GM21360 (cell line): ENCODE results near the gene SPEF2.
"Not testable (repeated sequence)": the region's sequence is repeated elsewhere in the genome, so short reads cannot be mapped to it uniquely, and the experiment has no call there.

Experiments used
- ATAC-seq: cut with Tn5 transposase; IDR thresholded peaks from one replicate; pipeline ENCODE4 v1.9.1; 2021; ENCODE audit warnings: mild to moderate bottlenecking, moderate library complexity; ENCODE audit not compliant: unreplicated experiment

The SPEF2 gene

DNA sequence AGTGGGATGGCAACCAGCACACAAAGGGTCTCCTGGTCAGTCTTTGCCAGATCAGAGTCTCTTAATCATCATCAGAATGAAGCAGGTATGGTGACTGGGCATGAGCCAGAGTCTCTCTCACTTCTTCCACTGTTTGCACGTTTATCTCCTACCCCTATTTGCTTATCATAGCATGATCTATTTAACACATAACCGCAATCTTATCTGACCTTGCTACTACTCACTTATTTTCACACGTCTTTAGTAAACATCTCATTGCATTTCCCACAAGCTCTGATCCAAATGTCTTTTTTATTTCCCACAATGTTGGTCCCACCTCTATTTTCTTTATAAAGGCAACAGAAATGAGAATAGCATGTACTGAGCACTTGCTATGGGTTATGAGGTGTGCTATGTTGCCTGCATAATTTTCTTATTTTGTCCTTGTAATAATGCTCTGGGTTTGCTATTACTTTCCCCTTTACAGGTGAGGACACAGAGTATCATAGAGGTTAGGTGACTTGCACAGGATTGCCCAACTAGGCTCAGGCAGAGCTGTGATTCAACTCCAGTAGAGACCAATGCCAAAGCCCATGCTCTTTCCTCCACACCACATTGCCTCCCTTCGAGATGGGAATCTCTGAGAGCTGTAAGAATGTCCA is 199.3 kb downstream of the SPEF2 start:
- ATAC-seq, result no peak

DNA sequence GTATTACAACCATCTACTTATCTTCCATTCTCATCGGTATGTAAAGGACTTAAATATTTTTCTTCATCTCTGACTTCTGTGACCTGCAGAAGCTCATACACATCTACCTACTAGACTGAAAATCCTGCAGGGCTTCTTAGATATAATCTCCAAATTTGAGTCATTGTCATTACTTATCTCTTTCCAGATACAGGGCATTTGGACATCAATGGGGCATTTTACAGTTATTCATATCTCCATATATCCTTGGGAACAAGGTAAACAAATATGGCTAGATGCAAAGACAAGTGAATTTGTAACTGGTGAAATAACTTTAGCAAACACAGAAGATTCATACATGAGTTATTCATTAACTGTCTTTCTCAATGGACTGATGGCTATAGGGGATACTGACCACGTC is 201.4 kb downstream of the SPEF2 start:
- no peak for ATAC-seq

DNA sequence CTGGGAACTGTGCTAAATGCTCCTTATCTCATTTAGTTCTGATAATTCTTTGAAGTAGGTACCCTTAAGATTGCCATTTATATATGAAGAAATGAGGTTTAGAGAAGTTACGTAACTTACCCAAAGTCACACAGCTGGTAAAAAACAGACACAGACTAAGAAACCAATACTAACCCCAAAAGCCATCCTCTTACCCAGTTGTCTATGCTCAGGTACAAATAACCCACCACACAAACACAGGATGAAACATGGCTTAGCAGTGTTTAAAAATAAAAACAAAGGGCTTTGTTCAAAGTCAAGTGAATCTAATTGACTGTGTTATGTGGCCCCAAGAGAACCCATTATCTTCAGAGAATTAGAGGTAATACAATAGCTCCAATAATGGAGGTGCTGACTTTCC is 202.0 kb downstream of the SPEF2 start:
- ATAC-seq, result no peak

DNA sequence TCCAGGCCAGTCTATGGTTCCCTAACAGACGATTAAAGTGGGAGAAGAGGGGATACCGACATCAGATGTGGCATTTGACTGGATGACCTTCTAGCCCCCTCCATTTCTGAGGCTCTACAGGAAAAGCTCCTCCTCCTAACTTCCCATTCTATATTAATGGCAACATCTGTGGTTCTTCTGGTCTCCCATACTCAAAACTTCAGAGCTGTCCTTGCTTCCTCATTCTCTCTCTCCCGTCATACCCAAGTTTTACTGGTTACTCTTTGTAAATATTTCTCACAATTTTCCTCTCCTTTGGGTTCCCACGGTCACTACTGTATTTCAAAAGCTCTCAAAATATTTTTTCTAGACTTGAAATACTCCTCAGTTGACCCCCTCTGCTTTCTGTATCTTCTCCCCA is 203.1 kb downstream of the SPEF2 start:
- no peak for ATAC-seq

DNA sequence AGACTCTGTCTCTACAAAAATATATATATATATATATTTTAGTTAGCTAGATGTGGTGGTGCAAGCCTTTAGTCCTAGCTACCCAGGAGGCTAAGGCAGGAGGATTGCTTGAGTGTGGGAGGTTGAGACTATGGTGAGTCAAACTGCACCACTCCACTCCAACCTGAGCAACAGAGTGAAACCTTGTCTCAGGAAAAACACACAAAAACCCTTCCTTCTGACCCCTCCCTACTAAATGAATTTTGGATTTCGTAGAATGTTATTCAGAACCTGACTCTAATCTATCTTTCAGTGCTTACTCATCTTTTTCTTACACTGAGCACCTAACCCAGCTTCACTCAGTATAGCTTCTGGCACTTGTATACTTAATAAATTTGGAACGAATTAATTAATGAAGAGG is 203.8 kb downstream of the SPEF2 start:
- no peak for ATAC-seq

DNA sequence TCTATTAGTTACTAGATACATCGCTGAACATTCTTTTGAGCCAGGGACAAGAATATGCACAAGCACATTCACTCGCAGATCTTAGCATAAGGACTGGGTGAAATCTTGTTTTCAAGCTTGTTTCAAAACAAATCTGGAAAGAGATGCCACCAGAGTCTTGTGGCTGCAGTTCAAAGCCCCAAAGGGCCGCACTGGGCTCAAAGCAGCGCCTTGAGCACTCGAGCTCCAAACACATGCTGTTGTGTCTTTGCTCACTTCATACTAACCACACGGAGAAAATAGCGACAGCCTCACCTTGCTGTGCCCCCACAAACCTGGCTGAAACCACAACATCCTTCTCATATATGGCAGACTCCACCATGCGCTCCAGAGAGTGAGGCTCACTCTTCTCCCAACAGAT is 204.8 kb downstream of the SPEF2 start:
- ATAC-seq, result no peak

DNA sequence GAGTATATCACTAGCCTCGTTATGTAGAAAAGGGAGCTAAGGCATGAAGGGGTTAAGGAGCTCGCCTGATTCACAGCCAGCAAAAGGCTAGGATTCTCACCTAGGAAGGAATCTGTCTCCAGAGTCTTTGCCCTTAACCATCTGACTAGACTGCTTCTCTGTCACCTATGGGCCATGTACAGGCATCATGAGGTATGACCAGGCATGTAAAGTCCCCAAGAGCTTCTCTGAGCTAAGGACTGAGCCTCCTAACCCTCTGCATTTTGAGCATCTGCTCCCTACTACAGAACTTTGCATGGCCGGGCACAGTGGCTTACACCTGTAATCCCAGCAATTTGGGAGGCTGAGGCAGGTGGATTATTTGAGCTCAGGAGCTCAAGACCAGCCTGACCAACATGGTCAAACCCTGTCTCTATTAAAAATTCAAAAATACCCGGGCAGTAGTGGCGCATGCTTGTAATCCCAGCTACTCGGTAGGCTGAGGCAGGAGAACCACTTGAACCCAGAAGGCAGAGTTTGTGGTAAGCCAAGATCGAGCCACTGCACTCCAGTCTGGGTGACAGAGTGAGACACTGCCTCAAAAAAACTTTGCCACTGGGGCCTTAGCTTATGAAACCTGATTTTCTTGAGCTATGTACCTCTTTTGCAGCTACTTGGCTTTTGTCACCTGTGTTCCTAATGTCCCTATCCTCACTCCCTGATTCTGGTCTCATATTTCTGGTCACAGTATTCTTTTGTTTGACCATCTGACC is 205.9 kb downstream of the SPEF2 start:
- ATAC-seq, result no peak

DNA sequence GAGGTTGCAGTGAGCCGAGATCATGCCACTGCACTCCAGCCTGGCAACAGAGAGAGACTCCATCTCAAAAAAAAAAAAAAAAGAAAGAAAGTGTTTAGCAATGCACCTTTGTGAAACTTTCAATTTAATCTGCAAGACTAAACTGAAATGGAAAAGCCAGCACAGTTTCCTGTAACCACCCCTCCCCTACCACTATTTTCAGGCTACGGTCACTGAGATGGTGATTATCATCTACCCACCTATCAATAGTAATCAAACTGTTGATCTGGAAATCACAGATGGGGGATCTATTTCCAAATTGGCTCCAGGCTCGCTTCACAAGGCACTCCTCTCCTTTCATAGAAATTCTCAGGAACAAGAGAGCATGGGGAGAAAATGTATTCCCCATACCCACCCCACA is 208.4 kb downstream of the SPEF2 start:
- ATAC-seq, result no peak

DNA sequence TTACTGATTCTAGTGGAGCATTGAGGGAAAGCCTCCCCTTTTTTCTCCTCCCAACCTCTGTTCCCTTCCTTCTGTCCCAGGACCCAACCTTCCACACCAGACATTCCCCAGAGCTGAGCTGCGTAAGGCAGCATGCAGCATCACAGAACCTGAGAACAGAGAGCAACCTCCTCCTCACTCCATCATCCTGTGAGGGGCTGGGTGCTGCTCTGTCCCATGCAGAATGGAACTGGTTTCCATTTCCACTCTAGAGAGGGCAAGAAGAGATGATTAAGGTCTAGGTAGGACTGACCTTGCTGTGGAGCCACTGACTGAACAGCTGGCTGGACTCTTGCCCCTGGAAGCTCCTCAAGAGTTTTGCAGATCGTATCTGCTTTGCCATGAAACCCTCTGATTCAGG is 208.9 kb downstream of the SPEF2 start:
- ATAC-seq, result no peak

DNA sequence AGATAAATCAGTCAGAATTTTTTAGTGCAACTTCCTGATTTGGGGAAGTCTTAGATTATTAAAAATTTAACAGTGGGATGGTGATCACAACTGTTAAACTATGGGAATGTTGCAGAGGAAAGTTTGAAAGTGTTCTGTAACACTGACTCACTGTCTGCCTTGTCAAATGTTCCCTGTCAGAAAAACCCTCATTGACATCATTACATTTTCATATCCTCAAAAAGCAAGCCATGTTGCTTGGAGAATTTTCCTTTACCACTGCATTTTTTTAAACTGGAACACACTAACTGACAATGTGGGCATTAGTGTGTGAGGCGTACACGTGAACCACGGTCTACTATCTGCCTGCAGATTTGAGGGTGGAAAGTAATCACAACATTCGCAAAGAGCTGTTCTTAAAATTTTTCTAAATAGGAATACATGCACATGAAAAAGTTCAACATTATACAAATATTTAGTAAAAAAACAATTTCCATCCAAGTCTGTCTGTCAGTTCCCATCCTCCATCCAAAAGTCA is 210.5 kb downstream of the SPEF2 start:
- no peak for ATAC-seq

DNA sequence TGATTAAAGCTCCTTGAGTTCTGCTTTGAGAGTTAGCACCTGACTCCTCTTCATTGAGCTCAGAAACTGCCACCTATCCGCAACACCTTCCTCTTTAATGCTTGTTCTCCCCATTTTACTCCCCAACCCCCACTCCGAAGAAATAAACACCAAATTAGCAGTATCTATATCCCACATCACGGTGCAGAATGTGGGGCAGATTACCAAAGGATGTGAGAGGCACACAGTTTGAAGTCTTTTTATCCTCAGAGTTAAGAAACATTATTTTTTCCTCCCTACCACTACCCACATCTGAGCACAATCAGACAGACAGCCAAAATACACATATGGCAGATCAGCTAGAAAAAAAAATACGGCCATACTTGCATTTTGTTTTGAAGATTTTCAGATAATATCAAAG is 212.9 kb downstream of the SPEF2 start:
- ATAC-seq, result no peak

DNA sequence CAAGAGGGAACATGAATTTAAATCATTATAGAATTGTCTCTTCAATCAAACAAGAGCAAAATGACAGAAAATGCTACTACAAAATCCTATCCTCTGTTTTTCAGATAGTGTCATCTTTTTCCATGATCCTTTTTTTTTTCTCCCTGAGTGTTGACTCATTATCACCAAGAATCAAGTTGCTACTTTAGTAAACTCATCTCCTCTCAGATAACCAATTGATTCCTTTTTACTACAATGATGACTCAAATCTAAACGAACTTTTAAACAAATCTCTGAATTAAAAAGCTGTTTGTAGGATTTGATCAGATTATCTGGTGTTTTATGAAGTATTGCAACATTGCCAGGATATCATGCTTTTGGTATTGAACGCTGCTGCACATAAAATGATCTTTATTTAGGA is 215.1 kb downstream of the SPEF2 start:
- no peak for ATAC-seq

DNA sequence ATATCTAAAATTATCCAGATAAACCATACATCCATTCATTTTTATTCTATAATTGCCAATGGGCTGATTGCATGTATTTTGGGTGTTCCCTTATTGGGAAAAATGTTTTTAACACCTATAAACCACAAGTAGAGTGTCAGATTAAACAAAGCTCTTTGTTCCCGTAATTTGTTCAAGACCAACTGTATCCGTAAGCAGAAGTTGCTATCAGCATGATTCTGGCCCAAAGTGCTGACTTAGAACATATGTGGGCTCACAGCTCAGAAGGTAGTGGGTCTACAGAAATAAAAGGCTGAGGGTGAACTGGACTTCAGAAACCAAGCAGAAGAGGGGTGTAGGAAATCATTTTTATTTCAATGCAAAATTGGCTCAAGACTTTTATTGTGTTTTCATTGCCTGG is 215.6 kb downstream of the SPEF2 start:
- ATAC-seq, result no peak

DNA sequence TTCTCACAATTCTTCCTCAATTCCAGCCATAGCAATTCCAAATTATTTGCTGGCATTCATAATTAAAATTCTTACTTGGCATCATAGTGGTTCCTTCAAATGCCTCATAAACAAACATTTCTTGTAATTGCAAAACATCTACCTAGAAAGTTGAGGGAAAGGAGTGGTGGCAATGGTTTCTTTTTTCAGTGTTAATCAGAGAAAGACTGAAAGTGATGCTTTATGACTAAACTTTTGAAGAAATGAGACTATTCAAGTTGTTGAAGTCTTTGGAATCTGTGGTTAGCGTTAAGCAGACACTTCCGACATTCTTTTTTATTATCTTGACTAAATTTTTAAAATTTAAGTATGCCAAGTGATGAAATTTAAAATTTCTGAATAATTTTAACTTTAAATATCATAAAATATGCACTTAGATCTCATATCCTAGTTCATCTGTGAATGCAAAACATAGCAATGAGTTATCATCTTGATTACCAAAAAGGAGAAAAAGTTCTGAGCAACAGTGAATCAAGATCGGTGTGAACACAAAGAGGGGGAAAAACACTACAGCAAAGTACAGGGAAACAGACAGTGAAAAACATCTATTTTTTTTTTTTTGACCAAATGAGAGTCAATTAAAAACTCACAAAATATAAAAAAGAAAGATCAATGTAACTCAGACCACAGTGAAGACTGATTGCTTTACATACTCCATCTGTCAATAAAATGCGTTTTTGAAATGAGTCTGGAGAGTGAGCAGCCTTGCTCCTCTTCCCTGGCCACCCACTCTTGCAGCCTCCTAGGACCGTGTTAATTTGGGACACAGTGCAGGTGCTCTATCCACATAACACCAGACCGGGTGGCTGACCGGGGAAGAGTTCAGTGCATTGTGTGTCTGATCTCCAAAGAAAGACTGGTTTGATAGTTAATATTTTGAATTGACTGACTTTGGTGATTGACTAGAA is 218.4 kb downstream of the SPEF2 start:
- no peak for ATAC-seq

DNA sequence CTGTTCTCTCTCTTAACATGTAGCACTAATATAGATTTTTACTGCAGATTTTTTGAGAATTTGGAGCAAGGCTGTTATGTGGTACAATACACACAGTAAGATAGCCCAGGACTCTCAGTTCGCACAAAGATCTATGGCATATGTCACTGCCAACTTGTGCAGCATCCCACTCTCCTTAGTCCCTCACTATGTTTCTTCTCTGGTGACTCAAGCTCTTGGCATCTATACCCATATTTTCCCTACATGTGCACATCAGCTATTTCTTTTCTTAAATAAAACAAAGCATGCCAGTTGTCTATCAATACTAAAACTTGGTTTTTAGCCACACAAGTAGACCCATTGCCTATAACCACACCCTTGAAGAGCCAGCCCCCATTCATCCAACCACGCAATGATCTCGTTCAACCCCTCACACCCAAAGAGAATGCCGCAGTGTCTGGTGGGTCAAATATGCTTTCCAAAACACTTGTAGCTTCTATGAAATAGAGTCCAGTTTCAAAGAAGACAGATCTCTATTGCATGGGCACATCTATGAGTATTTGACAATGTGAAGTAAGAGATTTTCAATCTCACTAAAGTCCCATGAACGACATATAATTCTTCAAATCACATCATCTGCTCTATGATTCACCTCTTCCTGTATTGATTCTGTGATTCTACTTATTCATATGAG is 220.8 kb downstream of the SPEF2 start:
- no peak for ATAC-seq

DNA sequence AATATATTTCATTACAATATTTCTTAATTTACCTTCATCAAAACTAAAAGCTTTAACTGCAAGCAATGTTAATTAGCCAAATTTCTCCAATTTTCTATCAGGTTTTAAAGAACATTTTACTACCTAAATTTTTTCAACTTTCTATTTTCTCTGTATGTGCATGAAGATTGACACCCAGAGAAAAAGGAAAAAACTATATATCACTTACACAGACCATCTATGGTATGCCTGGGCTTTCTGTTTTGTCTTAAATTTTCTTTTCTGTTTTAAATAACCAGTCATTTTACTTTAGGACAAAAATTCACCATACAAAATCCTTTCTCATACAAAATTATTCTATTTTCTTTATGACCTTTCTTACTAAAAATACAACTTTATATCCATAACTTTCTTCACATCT is 225.2 kb downstream of the SPEF2 start:
- no peak for ATAC-seq

DNA sequence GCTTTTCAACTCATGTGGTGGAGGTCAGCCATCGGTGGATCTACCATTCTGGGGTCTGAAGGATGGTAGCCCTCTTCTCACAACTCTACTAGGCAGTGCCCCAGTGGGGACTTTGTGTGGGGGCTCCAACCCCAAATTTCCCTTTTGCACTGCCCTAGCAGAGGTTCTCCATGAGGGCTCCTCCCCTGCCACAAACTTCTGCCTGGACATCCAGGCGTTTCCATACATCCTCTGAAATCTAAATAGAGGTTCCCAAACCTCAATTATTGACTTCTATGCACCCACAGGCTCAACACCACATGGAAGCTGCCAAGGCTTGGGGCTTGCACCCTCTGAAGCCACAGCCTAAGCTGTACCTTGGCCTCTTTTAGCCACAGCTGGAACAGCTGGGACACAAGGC is 227.8 kb downstream of the SPEF2 start:
- not testable (repeated sequence) for ATAC-seq

DNA sequence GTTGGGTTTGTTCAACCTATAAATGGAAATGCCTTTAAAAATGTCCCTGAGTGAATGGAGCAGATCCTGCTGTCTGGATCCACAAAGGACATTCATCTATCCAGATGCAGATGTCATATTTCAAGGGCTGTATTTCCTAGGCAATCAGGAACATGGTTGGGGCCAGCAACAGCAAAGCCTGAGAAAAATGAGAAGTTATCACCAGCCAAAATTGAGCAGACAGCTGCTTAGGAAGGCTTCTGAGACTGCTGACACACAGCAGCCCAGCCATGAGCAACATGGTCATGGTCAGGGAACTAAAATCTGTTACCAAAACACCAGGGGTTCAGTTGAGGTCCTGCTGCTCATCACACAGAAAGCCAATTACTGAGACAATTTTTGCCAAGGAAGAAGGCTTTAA is 229.8 kb downstream of the SPEF2 start:
- ATAC-seq, result no peak

DNA sequence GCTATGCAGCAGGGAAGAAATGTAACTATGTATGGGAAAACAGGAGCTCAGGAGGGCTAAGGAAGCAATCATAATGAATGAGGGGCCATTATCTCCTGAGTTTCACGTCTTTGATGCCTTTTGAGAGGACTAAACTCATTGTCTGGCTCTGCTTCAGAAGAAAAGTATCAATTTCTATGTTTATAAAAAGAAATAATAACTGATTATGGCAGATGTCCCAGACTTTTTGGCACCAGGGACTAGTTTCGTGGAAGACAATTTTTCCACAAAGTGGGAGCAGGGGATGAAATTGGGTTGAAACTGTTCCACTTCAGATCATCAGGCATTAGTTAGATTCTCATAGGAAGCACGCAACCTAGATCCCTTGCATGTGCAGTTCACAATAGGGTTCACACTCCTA is 230.3 kb downstream of the SPEF2 start:
- ATAC-seq, result no peak

DNA sequence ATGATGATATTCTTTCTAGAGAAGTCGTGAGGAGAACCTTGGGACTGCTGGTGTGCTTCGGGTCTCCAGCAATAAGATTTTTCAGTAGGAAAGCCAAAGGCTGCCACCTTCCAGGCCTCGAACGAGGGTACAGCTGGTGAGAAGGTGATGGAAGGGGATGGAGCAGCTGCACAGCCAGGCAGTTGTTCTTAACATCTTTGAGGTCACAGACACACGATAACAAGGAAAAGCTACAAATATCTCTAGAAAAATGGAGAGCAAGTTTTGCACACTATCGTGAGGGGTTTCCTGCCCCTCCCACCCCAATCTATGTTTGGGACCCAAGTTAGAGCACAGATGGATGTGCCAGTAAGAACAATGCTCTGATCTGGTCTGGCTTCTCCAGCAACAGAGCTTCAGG is 232.2 kb downstream of the SPEF2 start:
- ATAC-seq, result no peak
